Measurements from ENCODE around the gene DUS4L. TPM values are rescaled to one million over a fixed set of nuclear protein-coding genes. Genes with fewer than 3 reads are reported as not detected.

DUS4L gene
- total RNA-seq, 1 experiment from 2014 or later = 9.1 TPM

- Histone ChIP-seq H3K9me3 (ENCODE audit: control insufficient read depth, insufficient read depth, low read depth, low read length) (no peaks in the 10 kb centered on the region), H3K4me3 (ENCODE audit: low read depth in 2 of 2, low read length in 2 of 2) (no peak overlapping the region), H3K27ac (ENCODE audit: low read length) (no peak overlapping the region), H3K36me3 (ENCODE audit: control insufficient read depth, insufficient read depth, low read length) (peaks cover 11% of the 10 kb centered on the region; the same call in 1 of the 2 replicates), H3K27me3 (ENCODE audit: control insufficient read depth, insufficient read depth, low read length) (no peaks in the 10 kb centered on the region), H3K4me1 (ENCODE audit: control insufficient read depth, insufficient read depth, low read length) (no peaks in the 10 kb centered on the region)
- CTCF ChIA-PET = no interaction called here
- ATAC-seq = no peak
- TF ChIP-seq TCF7L2 (IDR thresholded peaks at IDR 0.05; ENCODE audit: low read depth, low read length) = no peak
- TF ChIP-seq, protein P1, sequence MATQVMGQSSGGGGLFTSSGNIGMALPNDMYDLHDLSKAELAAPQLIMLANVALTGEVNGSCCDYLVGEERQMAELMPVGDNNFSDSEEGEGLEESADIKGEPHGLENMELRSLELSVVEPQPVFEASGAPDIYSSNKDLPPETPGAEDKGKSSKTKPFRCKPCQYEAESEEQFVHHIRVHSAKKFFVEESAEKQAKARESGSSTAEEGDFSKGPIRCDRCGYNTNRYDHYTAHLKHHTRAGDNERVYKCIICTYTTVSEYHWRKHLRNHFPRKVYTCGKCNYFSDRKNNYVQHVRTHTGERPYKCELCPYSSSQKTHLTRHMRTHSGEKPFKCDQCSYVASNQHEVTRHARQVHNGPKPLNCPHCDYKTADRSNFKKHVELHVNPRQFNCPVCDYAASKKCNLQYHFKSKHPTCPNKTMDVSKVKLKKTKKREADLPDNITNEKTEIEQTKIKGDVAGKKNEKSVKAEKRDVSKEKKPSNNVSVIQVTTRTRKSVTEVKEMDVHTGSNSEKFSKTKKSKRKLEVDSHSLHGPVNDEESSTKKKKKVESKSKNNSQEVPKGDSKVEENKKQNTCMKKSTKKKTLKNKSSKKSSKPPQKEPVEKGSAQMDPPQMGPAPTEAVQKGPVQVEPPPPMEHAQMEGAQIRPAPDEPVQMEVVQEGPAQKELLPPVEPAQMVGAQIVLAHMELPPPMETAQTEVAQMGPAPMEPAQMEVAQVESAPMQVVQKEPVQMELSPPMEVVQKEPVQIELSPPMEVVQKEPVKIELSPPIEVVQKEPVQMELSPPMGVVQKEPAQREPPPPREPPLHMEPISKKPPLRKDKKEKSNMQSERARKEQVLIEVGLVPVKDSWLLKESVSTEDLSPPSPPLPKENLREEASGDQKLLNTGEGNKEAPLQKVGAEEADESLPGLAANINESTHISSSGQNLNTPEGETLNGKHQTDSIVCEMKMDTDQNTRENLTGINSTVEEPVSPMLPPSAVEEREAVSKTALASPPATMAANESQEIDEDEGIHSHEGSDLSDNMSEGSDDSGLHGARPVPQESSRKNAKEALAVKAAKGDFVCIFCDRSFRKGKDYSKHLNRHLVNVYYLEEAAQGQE (IDR thresholded peaks at IDR 0.05; ENCODE audit: insufficient read depth in 1 of 2, low read depth in 2 of 2, low read length in 1 of 2) = no peak
- TF ChIP-seq POLR2AphosphoS5 (IDR thresholded peaks at IDR 0.05; ENCODE audit: low read depth, low read length) = no peak
- no peak for TF ChIP-seq CTCF (IDR thresholded peaks at IDR 0.05)
- no peak for TF ChIP-seq SIN3A (IDR thresholded peaks at IDR 0.05; ENCODE audit: borderline replicate concordance, insufficient read depth, low read depth, low read length)
- intact Hi-C loops (cut with micrococcal nuclease; ENCODE audit: unreplicated experiment) = no loop called here
- no peak for DNase-seq (ENCODE audit: low read depth, low spot score)
- POLR2A ChIA-PET = no interaction called here
- BruUV-seq (replicated peaks) = no TSS peak
- in situ Hi-C loops (cut with HindIII; ENCODE audit: low pct_unique_long_range_greater_than_20kb, low sequenced_read_pairs) = no loop called here
These were observed 58.7 kb downstream of the DUS4L start for GRCh38 chr7:107622429-107622828.

DNA sequence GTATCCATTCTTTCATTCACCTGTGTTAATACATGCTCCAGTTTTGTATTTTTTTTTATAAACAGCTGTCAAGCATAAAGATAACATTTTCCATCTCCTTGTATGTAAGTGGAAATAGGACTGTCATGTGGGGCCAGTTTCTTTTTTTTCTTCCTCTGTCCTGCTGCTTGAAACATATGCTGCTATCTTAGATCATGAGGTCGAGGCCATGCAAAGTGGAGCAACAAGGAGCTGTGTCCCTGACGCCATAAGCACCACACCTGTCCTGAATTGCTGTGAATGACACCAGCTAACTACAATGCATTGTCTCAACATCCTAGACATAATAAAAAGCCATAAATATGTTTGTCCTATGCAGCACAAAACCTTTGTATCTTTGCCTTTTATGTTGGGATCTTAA lies 59.1 kb downstream of the DUS4L start:
- BruUV-seq (replicated peaks) = no TSS peak
- Histone ChIP-seq H3K4me3 (ENCODE audit: low read depth in 2 of 2, low read length in 2 of 2) (no peak overlapping the region), H3K9me3 (ENCODE audit: control insufficient read depth, insufficient read depth, low read depth, low read length) (no peaks in the 10 kb centered on the region), H3K27ac (ENCODE audit: low read length) (no peak overlapping the region), H3K27me3 (ENCODE audit: control insufficient read depth, insufficient read depth, low read length) (no peaks in the 10 kb centered on the region), H3K36me3 (ENCODE audit: control insufficient read depth, insufficient read depth, low read length) (peaks cover 7% of the 10 kb centered on the region; the same call in 1 of the 2 replicates), H3K4me1 (ENCODE audit: control insufficient read depth, insufficient read depth, low read length) (no peaks in the 10 kb centered on the region)
- TF ChIP-seq CTCF (IDR thresholded peaks at IDR 0.05) (no peak), SIN3A (IDR thresholded peaks at IDR 0.05; ENCODE audit: borderline replicate concordance, insufficient read depth, low read depth, low read length) (no peak), TCF7L2 (IDR thresholded peaks at IDR 0.05; ENCODE audit: low read depth, low read length) (no peak), POLR2AphosphoS5 (IDR thresholded peaks at IDR 0.05; ENCODE audit: low read depth, low read length) (no peak)
- TF ChIP-seq, protein P1 (IDR thresholded peaks at IDR 0.05; ENCODE audit: insufficient read depth in 1 of 2, low read depth in 2 of 2, low read length in 1 of 2) = no peak
- DNase-seq (ENCODE audit: low read depth, low spot score) (no peak), ATAC-seq (no peak)
- ChIA-PET CTCF (no interaction called here), POLR2A (no interaction called here)
- intact Hi-C loops (cut with micrococcal nuclease; ENCODE audit: unreplicated experiment) (no loop called here), in situ Hi-C loops (cut with HindIII; ENCODE audit: low pct_unique_long_range_greater_than_20kb, low sequenced_read_pairs) (no loop called here)
